CD4-positive, alpha-beta T cell (primary cell): ENCODE results near the gene SLC1A7. TPM values are rescaled to one million over a fixed set of nuclear protein-coding genes. Genes with fewer than 3 reads are reported as not detected.

Experiments used
- ATAC-seq: fragments of 200-7000 bp; cut with Tn5 transposase; one replicate; pipeline ENCODE4 v1.10.0; 2022; ENCODE audit warnings: mild to moderate bottlenecking; ENCODE audit not compliant: poor library complexity
- CTCF ChIA-PET: fragments of 350-600 bp; sonication (Branson Sonifier 250); formaldehyde crosslinking; loops from one replicate; lab custom pipeline; 2021; ENCODE audit warnings: antibody characterized with exemption, inconsistent platforms; lab: Charles Lee
- POLR2A ChIA-PET: fragments of 350-600 bp; sonication (Branson Sonifier 250); formaldehyde crosslinking; loops from one replicate; lab custom pipeline; 2021; ENCODE audit warnings: antibody characterized with exemption, inconsistent platforms; lab: Charles Lee
- DNase-seq, 14 experiments: peaks; one replicate each; pipeline ENCODE4 v3.0.0-alpha.2; 2013 to 2020; ENCODE audit warnings: mixed read lengths in 2 of 14
- H3K27ac ChIP-seq, 2 donors: one replicate each; pipeline versions ENCODE4 v1.5.1 to v1.7.0; 2013; ENCODE audit warnings: low read length in 2 of 2, low read depth in 1 of 2, mild to moderate bottlenecking in 1 of 2
- H3K27me3 ChIP-seq, 2 experiments: 1 replicate in 1 of 2; 2 replicates in 1 of 2; pipeline versions ENCODE4 v1.6.1 to v1.7.0; 2013; ENCODE audit warnings: low read length in 2 of 2, control low read depth in 1 of 2, mild to moderate bottlenecking in 1 of 2, moderate library complexity in 1 of 2; ENCODE audit not compliant: insufficient read depth in 2 of 2, control insufficient read depth in 1 of 2
- H3K36me3 ChIP-seq: one replicate; pipeline ENCODE4 v1.6.1; 2013; ENCODE audit warnings: low read length, control low read depth; ENCODE audit not compliant: insufficient read depth
- H3K4me1 ChIP-seq: one replicate; pipeline ENCODE4 v1.6.1; 2013; ENCODE audit warnings: low read length, control low read depth; ENCODE audit not compliant: insufficient read depth
- H3K4me3 ChIP-seq: one replicate; pipeline ENCODE4 v1.5.1; 2013; ENCODE audit warnings: mild to moderate bottlenecking, low read length, moderate library complexity
- H3K9me3 ChIP-seq, 2 experiments: 1 replicate in 1 of 2; 2 replicates in 1 of 2; pipeline versions ENCODE4 v1.6.1 to v1.7.0; 2013; ENCODE audit warnings: low read length in 2 of 2, mild to moderate bottlenecking in 2 of 2, control low read depth in 1 of 2, moderate library complexity in 1 of 2; ENCODE audit not compliant: control insufficient read depth in 1 of 2, insufficient read depth in 1 of 2
- H3K27ac Mint-ChIP-seq: one replicate; pipeline ENCODE4 v1.8.0; 2020; ENCODE audit warnings: mixed read lengths
- H3K27me3 Mint-ChIP-seq: one replicate; pipeline ENCODE4 v1.8.0; 2021; ENCODE audit warnings: mixed read lengths
- H3K36me3 Mint-ChIP-seq: one replicate; pipeline ENCODE4 v1.8.0; 2021; ENCODE audit warnings: low read depth, mixed read lengths
- H3K4me1 Mint-ChIP-seq: one replicate; pipeline ENCODE4 v1.8.0; 2021; ENCODE audit warnings: low read depth, mixed read lengths
- H3K4me3 Mint-ChIP-seq: one replicate; pipeline ENCODE4 v1.8.0; 2020; ENCODE audit warnings: mild to moderate bottlenecking, mixed read lengths
- H3K9me3 Mint-ChIP-seq: one replicate; pipeline ENCODE4 v1.8.0; 2020; ENCODE audit warnings: mixed read lengths
- intact Hi-C, 2 experiments: fragments of 100-400 bp; cut with DNase I in 1 of 2; cut with micrococcal nuclease in 1 of 2; formaldehyde crosslinking; loops; one replicate each; pipeline versions ENCODE4 v1.15.1 to v1.9.0; 2023 to 2025; cut with DNase I, micrococcal nuclease
- total RNA-seq, 174 experiments: library from RNA in 2 of 174; stranded (reverse) in 2 of 174; gene quantifications; one replicate each; pipeline ENCODE4 v1.2.3 and lab custom pipeline; 2021 to 2026
- TF ChIP-seq, protein P1 (sequence below): fragments of 200-600 bp; IDR thresholded peaks from one replicate; pipeline ENCODE4 v1.8.0; 2022; ENCODE audit warnings: antibody characterized with exemption, mild to moderate bottlenecking

The SLC1A7 gene
- total RNA-seq, 2 experiments from 2014 or later, result not detected

DNA sequence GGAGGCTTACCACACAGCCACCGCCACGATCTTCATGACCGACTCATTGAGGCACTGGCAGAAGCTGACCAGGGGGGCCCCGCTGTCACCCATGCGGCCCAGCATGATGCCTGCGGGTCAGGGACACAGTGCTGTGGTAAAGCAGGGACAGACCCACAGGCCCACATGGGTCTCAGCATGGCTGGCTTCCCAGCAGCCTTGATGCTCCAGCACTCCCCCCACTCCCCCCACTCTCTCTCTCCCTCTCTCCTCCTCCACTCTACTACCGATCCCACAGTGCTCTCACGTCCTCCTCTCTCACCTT is 49.0 kb downstream of the SLC1A7 start:
- Histone ChIP-seq H3K27ac (no peak overlapping the region), H3K4me1 (no peaks in the 10 kb centered on the region), H3K36me3 (no peaks in the 10 kb centered on the region), H3K9me3 (peaks cover 0 to 5% of the 10 kb centered on the region in 2 experiments), H3K4me3 (no peak overlapping the region), H3K27me3 (no peaks in the 10 kb centered on the region)
- H3K27ac Mint-ChIP-seq, result no peak overlapping the region
- intact Hi-C loops, result no loop called here
- no peak for DNase-seq
- ChIA-PET POLR2A (no interaction called here), CTCF (no interaction called here)
- H3K27me3 Mint-ChIP-seq, result no peaks in the 10 kb centered on the region
- TF ChIP-seq, protein P1, sequence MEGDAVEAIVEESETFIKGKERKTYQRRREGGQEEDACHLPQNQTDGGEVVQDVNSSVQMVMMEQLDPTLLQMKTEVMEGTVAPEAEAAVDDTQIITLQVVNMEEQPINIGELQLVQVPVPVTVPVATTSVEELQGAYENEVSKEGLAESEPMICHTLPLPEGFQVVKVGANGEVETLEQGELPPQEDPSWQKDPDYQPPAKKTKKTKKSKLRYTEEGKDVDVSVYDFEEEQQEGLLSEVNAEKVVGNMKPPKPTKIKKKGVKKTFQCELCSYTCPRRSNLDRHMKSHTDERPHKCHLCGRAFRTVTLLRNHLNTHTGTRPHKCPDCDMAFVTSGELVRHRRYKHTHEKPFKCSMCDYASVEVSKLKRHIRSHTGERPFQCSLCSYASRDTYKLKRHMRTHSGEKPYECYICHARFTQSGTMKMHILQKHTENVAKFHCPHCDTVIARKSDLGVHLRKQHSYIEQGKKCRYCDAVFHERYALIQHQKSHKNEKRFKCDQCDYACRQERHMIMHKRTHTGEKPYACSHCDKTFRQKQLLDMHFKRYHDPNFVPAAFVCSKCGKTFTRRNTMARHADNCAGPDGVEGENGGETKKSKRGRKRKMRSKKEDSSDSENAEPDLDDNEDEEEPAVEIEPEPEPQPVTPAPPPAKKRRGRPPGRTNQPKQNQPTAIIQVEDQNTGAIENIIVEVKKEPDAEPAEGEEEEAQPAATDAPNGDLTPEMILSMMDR, result no peak
- no peaks in the 10 kb centered on the region for H3K36me3 Mint-ChIP-seq
- H3K9me3 Mint-ChIP-seq, result no peaks in the 10 kb centered on the region
- H3K4me1 Mint-ChIP-seq, result no peaks in the 10 kb centered on the region
- H3K4me3 Mint-ChIP-seq, result no peak overlapping the region
- no peak for ATAC-seq

DNA sequence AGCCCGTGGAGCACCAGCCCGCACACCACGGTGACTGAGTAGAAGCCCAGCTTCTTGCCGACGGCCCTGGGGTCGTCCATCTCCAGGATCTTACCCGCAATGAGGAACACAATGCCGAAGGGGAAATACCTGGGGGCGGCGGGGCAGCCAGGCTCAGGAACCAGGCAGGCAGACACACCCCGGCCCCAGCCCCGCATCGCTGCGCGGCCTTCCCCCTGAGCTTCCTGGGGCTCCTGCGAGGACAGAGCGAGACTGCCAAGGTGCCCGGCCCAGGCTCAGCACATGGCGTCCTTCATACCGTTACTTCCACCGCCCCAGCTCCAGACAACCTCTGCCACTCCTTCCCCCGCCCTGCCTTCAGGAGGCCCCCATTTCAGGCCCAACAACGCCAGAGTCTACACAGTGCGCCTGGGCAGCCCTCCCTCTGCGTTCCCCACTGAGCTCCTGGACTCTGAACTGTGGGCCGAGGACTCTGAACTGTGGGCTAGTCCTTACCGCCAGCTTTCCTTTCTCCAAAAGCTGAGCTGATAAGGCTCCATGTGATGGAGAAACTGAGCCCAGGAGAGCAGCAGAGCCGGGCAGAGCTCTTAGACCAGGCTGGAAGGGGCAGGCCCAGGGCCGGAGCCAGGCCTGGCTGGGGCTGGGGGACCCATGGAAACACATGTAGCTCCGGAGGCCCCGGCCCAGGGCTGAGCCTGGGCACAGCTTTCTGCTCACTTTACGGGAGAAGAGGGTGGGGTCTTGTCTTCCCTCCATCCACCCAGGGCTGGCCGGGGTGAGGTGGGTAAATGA is 49.6 kb downstream of the SLC1A7 start:
- Mint-ChIP-seq H3K36me3 (no peaks in the 10 kb centered on the region), H3K27me3 (no peaks in the 10 kb centered on the region), H3K9me3 (no peaks in the 10 kb centered on the region), H3K4me1 (no peaks in the 10 kb centered on the region), H3K4me3 (no peak overlapping the region), H3K27ac (no peak overlapping the region)
- H3K9me3 ChIP-seq, result peaks cover 0 to 5% of the 10 kb centered on the region in 2 experiments
- ChIA-PET CTCF (no interaction called here), POLR2A (no interaction called here)
- no peak overlapping the region for H3K4me3 ChIP-seq
- intact Hi-C loops, result no loop called here
- H3K27ac ChIP-seq, result no peak overlapping the region
- ATAC-seq, result no peak
- TF ChIP-seq, protein P1, result no peak
- H3K27me3 ChIP-seq, result no peaks in the 10 kb centered on the region
- no peaks in the 10 kb centered on the region for H3K36me3 ChIP-seq
- H3K4me1 ChIP-seq, result no peaks in the 10 kb centered on the region
- DNase-seq, result no peak

DNA sequence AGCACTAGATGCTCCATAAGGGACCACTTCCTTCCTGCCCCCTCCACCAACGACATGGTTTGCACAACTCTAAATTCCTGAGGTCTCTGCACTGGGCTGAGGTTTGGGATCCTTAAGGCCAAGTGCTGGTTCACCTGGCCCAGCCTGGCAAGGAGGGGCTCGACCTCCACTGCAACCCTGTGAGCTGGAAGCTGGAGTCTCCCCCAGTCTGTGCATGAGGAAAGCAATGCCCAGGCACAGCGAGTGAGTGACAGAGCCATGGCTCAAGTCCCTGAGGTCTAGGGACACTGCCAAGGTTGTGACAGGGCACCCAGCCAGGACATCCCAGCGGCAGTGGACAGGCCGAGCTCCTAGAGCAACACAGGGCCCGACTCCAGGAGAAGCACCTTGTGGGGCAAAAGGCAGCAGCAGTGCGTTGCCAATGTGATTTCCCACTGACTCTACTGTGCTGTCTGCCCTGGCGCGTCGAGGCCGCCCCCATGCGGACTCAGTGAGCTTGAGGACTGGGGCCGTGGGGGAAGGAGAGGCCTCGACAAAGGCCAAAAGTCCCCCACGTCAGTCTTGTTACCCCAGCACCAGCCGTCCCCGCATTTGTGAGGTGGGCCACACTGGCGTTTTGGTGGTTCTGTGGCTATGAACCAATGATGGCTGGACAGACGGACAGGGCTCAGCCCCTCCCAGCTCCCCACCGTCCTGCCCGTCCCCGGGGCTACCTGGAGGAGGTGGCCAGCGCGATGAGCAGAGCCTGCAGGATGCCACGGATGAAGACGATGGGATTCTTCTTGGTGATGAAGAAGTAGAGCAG is 50.4 kb downstream of the SLC1A7 start:
- no peak overlapping the region for H3K4me3 Mint-ChIP-seq
- CTCF ChIA-PET, result no interaction called here

More for the DNA sequence above, 50.4 kb downstream of the SLC1A7 start:
- Histone ChIP-seq H3K27ac (no peak overlapping the region), H3K4me3 (no peak overlapping the region), H3K27me3 (no peaks in the 10 kb centered on the region), H3K9me3 (peaks cover 0 to 5% of the 10 kb centered on the region in 2 experiments), H3K4me1 (no peaks in the 10 kb centered on the region), H3K36me3 (no peaks in the 10 kb centered on the region)
- ATAC-seq (no peak), DNase-seq (no peak)
- no peaks in the 10 kb centered on the region for H3K36me3 Mint-ChIP-seq
- no peaks in the 10 kb centered on the region for H3K4me1 Mint-ChIP-seq
- H3K27ac Mint-ChIP-seq, result no peak overlapping the region
- no peaks in the 10 kb centered on the region for H3K9me3 Mint-ChIP-seq
- H3K27me3 Mint-ChIP-seq, result no peaks in the 10 kb centered on the region
- TF ChIP-seq, protein P1, result no peak
- POLR2A ChIA-PET, result no interaction called here
- intact Hi-C loops, result no loop called here
